ENCODE measurements around the gene CLEC20A.
A peak's percentile ranks its signal among the peaks of the same experiment; 100 is the strongest.

CLEC20A gene

GRCh38 chr1:178528953-178529335, 32.2 kb upstream of the CLEC20A start:
- Histone ChIP-seq H2BK15ac (ENCODE audit: low read length) (no peak overlapping the region), H4K8ac (ENCODE audit: low read depth, low read length) (no peak overlapping the region), H3K36me3 (replicated peaks in 1 of 2; ENCODE audit: control insufficient read depth in 2 of 2, insufficient read depth in 2 of 2, low read length in 2 of 2) (no peaks in the 10 kb centered on the region), H3K79me1 (ENCODE audit: low read depth, low read length) (no peaks in the 10 kb centered on the region), H2AK5ac (ENCODE audit: low read depth, low read length) (no peak overlapping the region), H3K4me1 (ENCODE audit: control insufficient read depth in 2 of 2, insufficient read depth in 1 of 2, low read depth in 1 of 2, low read length in 2 of 2) (no peaks in the 10 kb centered on the region), H3K4me3 (ENCODE audit: low read length in 2 of 2) (no peak overlapping the region), H4K91ac (ENCODE audit: low read depth, low read length, poor library complexity) (no peak overlapping the region), H2BK120ac (ENCODE audit: low read depth, low read length) (no peak overlapping the region), H3K27ac (replicated peaks; ENCODE audit: low read length) (no peak overlapping the region), H3K18ac (ENCODE audit: low read length) (no peak overlapping the region), H3K4me2 (ENCODE audit: insufficient read depth, low read length, poor library complexity, severe bottlenecking) (no peak overlapping the region), H3K9me3 (replicated peaks in 1 of 2; ENCODE audit: control insufficient read depth in 2 of 2, insufficient read depth in 1 of 2, low read depth in 1 of 2, low read length in 2 of 2) (peaks cover 0 to 3% of the 10 kb centered on the region in 2 donors), H3K14ac (ENCODE audit: low read length) (no peak overlapping the region), H2AFZ (ENCODE audit: low read length) (no peak overlapping the region), H2BK12ac (ENCODE audit: low read length) (no peak overlapping the region), H3K23ac (ENCODE audit: low read depth, low read length, poor library complexity) (no peak overlapping the region), H3K4ac (ENCODE audit: low read length) (no peak overlapping the region), H3K27me3 (ENCODE audit: control insufficient read depth in 3 of 3, insufficient read depth in 3 of 3, low read depth in 1 of 3, low read length in 3 of 3) (peaks cover 0 to 23% (median 0%) of the 10 kb centered on the region in 3 experiments), H3K9ac (ENCODE audit: low read depth, low read length, poor library complexity) (no peak overlapping the region), H2BK5ac (ENCODE audit: low read length) (no peak overlapping the region)
- no CpG with 5 or more reads among the region's 4 CpGs for WGBS, 2 donors (ENCODE audit: extremely low coverage in 2 of 2, insufficient read length in 2 of 2, insufficient replicate concordance in 1 of 2)
- no peak for DNase-seq (ENCODE audit: low spot score)

DNA sequence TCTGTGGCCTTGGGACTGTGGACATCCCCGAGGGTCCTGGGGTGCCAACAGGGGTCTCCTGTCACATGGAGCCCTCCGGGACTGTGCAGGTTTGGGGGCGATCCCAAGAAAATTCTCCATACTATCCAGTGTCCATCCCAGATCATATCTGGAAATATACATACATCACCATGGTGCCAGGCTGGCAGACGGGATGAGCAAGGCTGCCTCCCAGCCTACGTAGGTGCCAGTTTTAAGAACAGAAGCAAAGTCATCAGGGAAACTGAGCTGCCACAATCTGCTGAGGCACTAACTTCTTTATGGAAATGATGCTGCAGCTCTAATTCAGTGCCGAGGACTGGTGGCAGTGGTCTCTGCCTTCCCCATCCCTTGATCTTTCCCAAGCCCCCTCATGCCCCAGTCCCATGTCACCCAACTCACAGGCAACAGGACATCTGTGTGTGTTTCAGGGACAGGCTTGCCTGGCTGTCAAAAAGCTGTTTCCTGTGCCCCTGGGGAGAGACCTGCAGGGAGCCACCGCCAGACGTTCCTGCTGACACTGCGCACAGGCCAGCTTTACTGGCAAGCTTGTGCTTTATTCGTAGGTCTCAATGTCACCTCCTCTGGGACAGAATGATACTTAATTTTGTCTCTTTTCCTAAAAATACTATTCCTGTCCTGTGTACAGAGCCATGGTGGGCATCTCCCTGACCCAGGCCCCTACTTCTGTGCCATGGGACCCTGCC, 31.6 kb upstream of the CLEC20A start:
- H2BK15ac ChIP-seq (ENCODE audit: low read length) = no peak overlapping the region
- H3K14ac ChIP-seq (ENCODE audit: low read length) = no peak overlapping the region
- WGBS, 2 donors (ENCODE audit: extremely low coverage in 2 of 2, insufficient read length in 2 of 2, insufficient replicate concordance in 1 of 2) = no CpG with 5 or more reads among the region's 10 CpGs
- H2AFZ ChIP-seq (ENCODE audit: low read length) = no peak overlapping the region
- H3K23ac ChIP-seq (ENCODE audit: low read depth, low read length, poor library complexity) = no peak overlapping the region
- no peak overlapping the region for H3K4ac ChIP-seq (ENCODE audit: low read length)
- no peaks in the 10 kb centered on the region for H3K36me3 ChIP-seq (replicated peaks in 1 of 2; ENCODE audit: control insufficient read depth in 2 of 2, insufficient read depth in 2 of 2, low read length in 2 of 2)
- no peaks in the 10 kb centered on the region for H3K79me1 ChIP-seq (ENCODE audit: low read depth, low read length)
- H4K91ac ChIP-seq (ENCODE audit: low read depth, low read length, poor library complexity) = no peak overlapping the region
- no peak overlapping the region for H4K8ac ChIP-seq (ENCODE audit: low read depth, low read length)
- no peaks in the 10 kb centered on the region for H3K4me1 ChIP-seq (ENCODE audit: control insufficient read depth in 2 of 2, insufficient read depth in 1 of 2, low read depth in 1 of 2, low read length in 2 of 2)
- H3K9me3 ChIP-seq (replicated peaks in 1 of 2; ENCODE audit: control insufficient read depth in 2 of 2, insufficient read depth in 1 of 2, low read depth in 1 of 2, low read length in 2 of 2) = peaks cover 0 to 3% of the 10 kb centered on the region in 2 donors
- DNase-seq (ENCODE audit: low spot score) = no peak
- no peak overlapping the region for H3K9ac ChIP-seq (ENCODE audit: low read depth, low read length, poor library complexity)
- no peak overlapping the region for H3K27ac ChIP-seq (replicated peaks; ENCODE audit: low read length)
- H2BK5ac ChIP-seq (ENCODE audit: low read length) = no peak overlapping the region
- no peak overlapping the region for H2BK12ac ChIP-seq (ENCODE audit: low read length)
- no peak overlapping the region for H2AK5ac ChIP-seq (ENCODE audit: low read depth, low read length)
- H3K18ac ChIP-seq (ENCODE audit: low read length) = no peak overlapping the region
- H3K27me3 ChIP-seq (ENCODE audit: control insufficient read depth in 3 of 3, insufficient read depth in 3 of 3, low read depth in 1 of 3, low read length in 3 of 3) = peaks cover 0 to 18% (median 0%) of the 10 kb centered on the region in 3 experiments
- no peak overlapping the region for H3K4me3 ChIP-seq (ENCODE audit: low read length in 2 of 2)
- no peak overlapping the region for H3K4me2 ChIP-seq (ENCODE audit: insufficient read depth, low read length, poor library complexity, severe bottlenecking)
- H2BK120ac ChIP-seq (ENCODE audit: low read depth, low read length) = no peak overlapping the region

- WGBS, 2 donors (ENCODE audit: extremely low coverage in 2 of 2, insufficient read length in 2 of 2, insufficient replicate concordance in 1 of 2) = no CpG with 5 or more reads among the region's 4 CpGs
These were observed 30.4 kb upstream of the CLEC20A start for GRCh38 chr1:178527117-178527516.

DNA sequence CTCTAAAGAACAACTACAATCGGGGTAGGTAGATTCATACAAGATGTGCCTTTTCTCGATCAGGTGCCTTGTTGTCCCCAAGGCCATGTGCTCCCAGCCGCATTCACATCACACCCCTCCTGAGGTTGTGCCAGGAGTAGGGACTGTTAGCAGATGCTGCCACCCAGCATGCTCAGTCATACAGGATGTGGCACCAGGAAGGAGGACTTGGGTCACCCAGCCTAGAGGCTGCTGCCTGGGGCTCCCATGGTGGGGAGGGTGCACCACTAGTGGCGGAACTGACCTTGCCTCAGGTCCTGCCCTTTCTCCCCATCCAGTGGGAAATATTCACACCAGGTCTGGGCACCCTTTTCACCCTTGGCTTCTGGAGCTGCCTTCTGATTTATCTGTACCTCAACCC, 24.5 kb upstream of the CLEC20A start:
- H4K91ac ChIP-seq (ENCODE audit: low read depth, low read length, poor library complexity) = no peak overlapping the region
- H3K4me3 ChIP-seq (ENCODE audit: low read length in 2 of 2) = peak overlapping the region in 1 of 2 donors; percentile 14
- H2AFZ ChIP-seq (ENCODE audit: low read length) = no peak overlapping the region
- no peak overlapping the region for H3K4ac ChIP-seq (ENCODE audit: low read length)
- H2BK15ac ChIP-seq (ENCODE audit: low read length) = no peak overlapping the region
- H3K18ac ChIP-seq (ENCODE audit: low read length) = no peak overlapping the region
- no peak overlapping the region for H4K8ac ChIP-seq (ENCODE audit: low read depth, low read length)
- peak overlapping the region; percentile 18 for H3K23ac ChIP-seq (ENCODE audit: low read depth, low read length, poor library complexity)
- DNase-seq (ENCODE audit: low spot score) = no peak
- H3K36me3 ChIP-seq (replicated peaks in 1 of 2; ENCODE audit: control insufficient read depth in 2 of 2, insufficient read depth in 2 of 2, low read length in 2 of 2) = no peaks in the 10 kb centered on the region
- H3K79me1 ChIP-seq (ENCODE audit: low read depth, low read length) = no peaks in the 10 kb centered on the region
- H2BK12ac ChIP-seq (ENCODE audit: low read length) = no peak overlapping the region
- no peak overlapping the region for H3K27ac ChIP-seq (replicated peaks; ENCODE audit: low read length)
- H3K9ac ChIP-seq (ENCODE audit: low read depth, low read length, poor library complexity) = peak overlapping the region; percentile 3
- H3K4me1 ChIP-seq (ENCODE audit: control insufficient read depth in 2 of 2, insufficient read depth in 1 of 2, low read depth in 1 of 2, low read length in 2 of 2) = peaks cover 0 to 2% of the 10 kb centered on the region in 2 donors
- H2BK5ac ChIP-seq (ENCODE audit: low read length) = no peak overlapping the region
- no CpG with 5 or more reads among the region's 4 CpGs for WGBS, 2 donors (ENCODE audit: extremely low coverage in 2 of 2, insufficient read length in 2 of 2, insufficient replicate concordance in 1 of 2)
- H3K4me2 ChIP-seq (ENCODE audit: insufficient read depth, low read length, poor library complexity, severe bottlenecking) = no peak overlapping the region
- no peak overlapping the region for H2AK5ac ChIP-seq (ENCODE audit: low read depth, low read length)
- no peak overlapping the region for H3K14ac ChIP-seq (ENCODE audit: low read length)
- H3K27me3 ChIP-seq (ENCODE audit: control insufficient read depth in 3 of 3, insufficient read depth in 3 of 3, low read depth in 1 of 3, low read length in 3 of 3) = peaks cover 0 to 14% (median 0%) of the 10 kb centered on the region in 3 experiments
- H3K9me3 ChIP-seq (replicated peaks in 1 of 2; ENCODE audit: control insufficient read depth in 2 of 2, insufficient read depth in 1 of 2, low read depth in 1 of 2, low read length in 2 of 2) = peaks cover 0 to 3% of the 10 kb centered on the region in 2 donors
- H2BK120ac ChIP-seq (ENCODE audit: low read depth, low read length) = no peak overlapping the region

More at GRCh38 chr1:178527117-178527516, 30.4 kb upstream of the CLEC20A start:
- H3K79me1 ChIP-seq (ENCODE audit: low read depth, low read length) = no peaks in the 10 kb centered on the region
- H3K27ac ChIP-seq (replicated peaks; ENCODE audit: low read length) = no peak overlapping the region
- H3K4me3 ChIP-seq (ENCODE audit: low read length in 2 of 2) = no peak overlapping the region
- H3K9ac ChIP-seq (ENCODE audit: low read depth, low read length, poor library complexity) = no peak overlapping the region
- peaks cover 0 to 13% (median 0%) of the 10 kb centered on the region in 3 experiments for H3K27me3 ChIP-seq (ENCODE audit: control insufficient read depth in 3 of 3, insufficient read depth in 3 of 3, low read depth in 1 of 3, low read length in 3 of 3)
- no peak overlapping the region for H2BK12ac ChIP-seq (ENCODE audit: low read length)
- H4K8ac ChIP-seq (ENCODE audit: low read depth, low read length) = no peak overlapping the region
- no peak overlapping the region for H2BK15ac ChIP-seq (ENCODE audit: low read length)
- H3K4ac ChIP-seq (ENCODE audit: low read length) = no peak overlapping the region
- no peak overlapping the region for H3K4me2 ChIP-seq (ENCODE audit: insufficient read depth, low read length, poor library complexity, severe bottlenecking)
- H2BK5ac ChIP-seq (ENCODE audit: low read length) = no peak overlapping the region
- no peak overlapping the region for H4K91ac ChIP-seq (ENCODE audit: low read depth, low read length, poor library complexity)
- H3K23ac ChIP-seq (ENCODE audit: low read depth, low read length, poor library complexity) = no peak overlapping the region
- peaks cover 0 to 3% of the 10 kb centered on the region in 2 donors for H3K9me3 ChIP-seq (replicated peaks in 1 of 2; ENCODE audit: control insufficient read depth in 2 of 2, insufficient read depth in 1 of 2, low read depth in 1 of 2, low read length in 2 of 2)
- DNase-seq (ENCODE audit: low spot score) = no peak
- no peaks in the 10 kb centered on the region for H3K36me3 ChIP-seq (replicated peaks in 1 of 2; ENCODE audit: control insufficient read depth in 2 of 2, insufficient read depth in 2 of 2, low read length in 2 of 2)
- no peak overlapping the region for H2BK120ac ChIP-seq (ENCODE audit: low read depth, low read length)
- H3K14ac ChIP-seq (ENCODE audit: low read length) = no peak overlapping the region
- H3K4me1 ChIP-seq (ENCODE audit: control insufficient read depth in 2 of 2, insufficient read depth in 1 of 2, low read depth in 1 of 2, low read length in 2 of 2) = no peaks in the 10 kb centered on the region
- no peak overlapping the region for H2AFZ ChIP-seq (ENCODE audit: low read length)
- H2AK5ac ChIP-seq (ENCODE audit: low read depth, low read length) = no peak overlapping the region
- H3K18ac ChIP-seq (ENCODE audit: low read length) = no peak overlapping the region

Data from neuronal stem cell (in vitro differentiated cells).